ENCODE data around the gene NUP58.
A peak's percentile ranks its signal among the peaks of the same experiment; 100 is the strongest.

DNA sequence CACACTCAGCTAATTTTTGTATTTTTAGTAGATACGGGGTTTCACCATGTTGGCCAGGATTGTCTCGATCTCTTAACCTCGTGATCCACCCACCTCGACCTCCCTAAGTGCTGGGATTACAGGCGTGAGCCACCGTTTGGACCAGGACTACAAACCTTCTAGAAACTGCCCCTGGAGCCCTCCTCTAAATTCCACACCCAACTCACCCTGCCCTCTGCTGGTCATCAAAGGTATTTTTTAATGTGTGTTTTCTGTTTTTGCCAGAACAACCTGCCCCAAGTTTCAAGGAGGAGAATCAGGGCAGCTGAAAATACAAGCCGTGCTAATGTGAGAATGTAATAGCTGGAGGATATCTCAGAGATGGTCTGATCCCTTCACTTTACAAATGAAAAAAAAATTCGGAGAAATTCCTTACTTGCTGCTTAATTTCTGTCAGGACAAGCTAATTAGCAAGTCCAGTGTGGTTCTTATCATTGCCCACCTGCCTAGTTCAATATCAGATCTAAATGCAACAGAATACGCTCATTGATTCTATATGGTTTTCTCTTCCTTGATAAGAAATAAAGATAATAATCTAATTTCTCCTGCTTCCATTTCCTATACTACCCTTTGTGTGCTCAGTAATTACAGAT is 74.4 kb downstream of the NUP58 start:
- TF ChIP-seq, protein P1, sequence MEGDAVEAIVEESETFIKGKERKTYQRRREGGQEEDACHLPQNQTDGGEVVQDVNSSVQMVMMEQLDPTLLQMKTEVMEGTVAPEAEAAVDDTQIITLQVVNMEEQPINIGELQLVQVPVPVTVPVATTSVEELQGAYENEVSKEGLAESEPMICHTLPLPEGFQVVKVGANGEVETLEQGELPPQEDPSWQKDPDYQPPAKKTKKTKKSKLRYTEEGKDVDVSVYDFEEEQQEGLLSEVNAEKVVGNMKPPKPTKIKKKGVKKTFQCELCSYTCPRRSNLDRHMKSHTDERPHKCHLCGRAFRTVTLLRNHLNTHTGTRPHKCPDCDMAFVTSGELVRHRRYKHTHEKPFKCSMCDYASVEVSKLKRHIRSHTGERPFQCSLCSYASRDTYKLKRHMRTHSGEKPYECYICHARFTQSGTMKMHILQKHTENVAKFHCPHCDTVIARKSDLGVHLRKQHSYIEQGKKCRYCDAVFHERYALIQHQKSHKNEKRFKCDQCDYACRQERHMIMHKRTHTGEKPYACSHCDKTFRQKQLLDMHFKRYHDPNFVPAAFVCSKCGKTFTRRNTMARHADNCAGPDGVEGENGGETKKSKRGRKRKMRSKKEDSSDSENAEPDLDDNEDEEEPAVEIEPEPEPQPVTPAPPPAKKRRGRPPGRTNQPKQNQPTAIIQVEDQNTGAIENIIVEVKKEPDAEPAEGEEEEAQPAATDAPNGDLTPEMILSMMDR (IDR thresholded peaks at IDR 0.05 in 4 of 5, conservative IDR thresholded peaks at IDR 0.05 in 1 of 5) = peak in 3 of 5 experiments; percentile 33 to 58 (median 40)
- TF ChIP-seq POLR2A (IDR thresholded peaks at IDR 0.05) = no peak

All from gastrocnemius medialis (tissue), 4 donors.